ENCODE measurements around the gene DCP2.

The DCP2 gene

GRCh38 chr5:112996830-112997374 is 20.3 kb downstream of the DCP2 start:
- H3K36me3 ChIP-seq (ENCODE audit: low read depth): peaks cover 80% of the 10 kb centered on the region
- no peak for DNase-seq (ENCODE audit: low spot score)
- H3K27me3 ChIP-seq (ENCODE audit: insufficient read depth, poor library complexity, severe bottlenecking): no peaks in the 10 kb centered on the region
- H3K4me3 ChIP-seq (ENCODE audit: severe bottlenecking): no peak overlapping the region
- H3K27ac ChIP-seq (ENCODE audit: poor library complexity, severe bottlenecking): no peak overlapping the region
- H3K9me3 ChIP-seq (ENCODE audit: severe bottlenecking): no peaks in the 10 kb centered on the region
- TF ChIP-seq, protein P1, sequence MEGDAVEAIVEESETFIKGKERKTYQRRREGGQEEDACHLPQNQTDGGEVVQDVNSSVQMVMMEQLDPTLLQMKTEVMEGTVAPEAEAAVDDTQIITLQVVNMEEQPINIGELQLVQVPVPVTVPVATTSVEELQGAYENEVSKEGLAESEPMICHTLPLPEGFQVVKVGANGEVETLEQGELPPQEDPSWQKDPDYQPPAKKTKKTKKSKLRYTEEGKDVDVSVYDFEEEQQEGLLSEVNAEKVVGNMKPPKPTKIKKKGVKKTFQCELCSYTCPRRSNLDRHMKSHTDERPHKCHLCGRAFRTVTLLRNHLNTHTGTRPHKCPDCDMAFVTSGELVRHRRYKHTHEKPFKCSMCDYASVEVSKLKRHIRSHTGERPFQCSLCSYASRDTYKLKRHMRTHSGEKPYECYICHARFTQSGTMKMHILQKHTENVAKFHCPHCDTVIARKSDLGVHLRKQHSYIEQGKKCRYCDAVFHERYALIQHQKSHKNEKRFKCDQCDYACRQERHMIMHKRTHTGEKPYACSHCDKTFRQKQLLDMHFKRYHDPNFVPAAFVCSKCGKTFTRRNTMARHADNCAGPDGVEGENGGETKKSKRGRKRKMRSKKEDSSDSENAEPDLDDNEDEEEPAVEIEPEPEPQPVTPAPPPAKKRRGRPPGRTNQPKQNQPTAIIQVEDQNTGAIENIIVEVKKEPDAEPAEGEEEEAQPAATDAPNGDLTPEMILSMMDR (IDR thresholded peaks at IDR 0.05; ENCODE audit: poor library complexity, severe bottlenecking): no peak
- no peak for ATAC-seq (ENCODE audit: low read depth)
- peaks cover 14% of the 10 kb centered on the region for H3K4me1 ChIP-seq (ENCODE audit: insufficient read depth, poor library complexity, severe bottlenecking)

GRCh38 chr5:112998296-112998695 is 21.7 kb downstream of the DCP2 start:
- ATAC-seq (ENCODE audit: low read depth) (no peak), DNase-seq (ENCODE audit: low spot score) (no peak)
- H3K9me3 ChIP-seq (ENCODE audit: severe bottlenecking): no peaks in the 10 kb centered on the region
- H3K36me3 ChIP-seq (ENCODE audit: low read depth): peaks cover 80% of the 10 kb centered on the region
- TF ChIP-seq, protein P1 (IDR thresholded peaks at IDR 0.05; ENCODE audit: poor library complexity, severe bottlenecking): no peak
- no peaks in the 10 kb centered on the region for H3K27me3 ChIP-seq (ENCODE audit: insufficient read depth, poor library complexity, severe bottlenecking)
- no peak overlapping the region for H3K4me3 ChIP-seq (ENCODE audit: severe bottlenecking)
- H3K27ac ChIP-seq (ENCODE audit: poor library complexity, severe bottlenecking): no peak overlapping the region
- peaks cover 14% of the 10 kb centered on the region for H3K4me1 ChIP-seq (ENCODE audit: insufficient read depth, poor library complexity, severe bottlenecking)

DNA sequence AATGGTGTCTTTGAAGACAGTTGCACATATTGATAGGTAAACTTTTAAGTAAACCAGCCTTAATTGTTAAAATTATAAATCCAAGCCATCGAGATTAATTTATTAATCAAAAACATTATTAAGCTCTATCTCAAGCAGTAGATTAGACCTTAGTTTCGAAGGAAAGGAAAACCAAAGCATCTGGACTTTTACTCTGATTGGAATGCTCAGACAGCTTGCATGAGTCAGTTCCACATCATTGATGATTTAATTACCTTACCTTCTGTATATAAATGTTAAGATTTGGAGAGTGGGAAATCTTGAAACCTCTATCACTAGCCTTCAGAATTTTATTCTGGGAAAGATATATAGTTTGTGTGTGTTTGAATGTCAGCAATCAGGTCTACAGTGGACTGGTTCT is 23.9 kb downstream of the DCP2 start:
- ATAC-seq (ENCODE audit: low read depth) (peak; percentile 72), DNase-seq (ENCODE audit: low spot score) (no peak)
- H3K4me1 ChIP-seq (ENCODE audit: insufficient read depth, poor library complexity, severe bottlenecking): peaks cover 31% of the 10 kb centered on the region
- H3K36me3 ChIP-seq (ENCODE audit: low read depth): peaks cover 86% of the 10 kb centered on the region
- no peak overlapping the region for H3K4me3 ChIP-seq (ENCODE audit: severe bottlenecking)
- peak overlapping the region; percentile 7 for H3K27ac ChIP-seq (ENCODE audit: poor library complexity, severe bottlenecking)
- TF ChIP-seq, protein P1 (IDR thresholded peaks at IDR 0.05; ENCODE audit: poor library complexity, severe bottlenecking): no peak
- H3K27me3 ChIP-seq (ENCODE audit: insufficient read depth, poor library complexity, severe bottlenecking): no peaks in the 10 kb centered on the region
- H3K9me3 ChIP-seq (ENCODE audit: severe bottlenecking): no peaks in the 10 kb centered on the region

DNA sequence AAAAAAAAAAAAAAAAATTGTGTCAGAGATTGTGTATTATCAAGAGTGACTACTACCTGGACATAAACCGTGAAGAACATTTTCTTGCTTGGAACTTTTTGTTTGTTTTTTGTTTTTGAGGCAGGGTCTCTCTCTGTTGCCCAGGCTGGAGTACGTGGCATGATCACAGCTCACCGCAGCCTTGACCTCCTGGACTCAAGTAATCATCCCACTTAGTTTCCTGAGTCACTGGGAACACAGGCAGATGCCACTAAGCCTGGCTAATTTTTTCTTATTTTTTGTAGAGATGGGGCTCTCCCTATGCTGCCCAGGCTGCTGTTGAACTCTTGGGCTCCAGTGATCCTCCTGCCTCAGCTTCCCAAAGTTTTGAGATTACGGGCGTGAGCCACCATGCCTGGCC is 25.8 kb downstream of the DCP2 start:
- H3K9me3 ChIP-seq (ENCODE audit: severe bottlenecking): no peaks in the 10 kb centered on the region
- no peak overlapping the region for H3K4me3 ChIP-seq (ENCODE audit: severe bottlenecking)
- ATAC-seq (ENCODE audit: low read depth) (no peak), DNase-seq (ENCODE audit: low spot score) (no peak)
- peaks cover 83% of the 10 kb centered on the region for H3K36me3 ChIP-seq (ENCODE audit: low read depth)
- no peaks in the 10 kb centered on the region for H3K27me3 ChIP-seq (ENCODE audit: insufficient read depth, poor library complexity, severe bottlenecking)
- no peak overlapping the region for H3K27ac ChIP-seq (ENCODE audit: poor library complexity, severe bottlenecking)
- peaks cover 31% of the 10 kb centered on the region for H3K4me1 ChIP-seq (ENCODE audit: insufficient read depth, poor library complexity, severe bottlenecking)
- TF ChIP-seq, protein P1 (IDR thresholded peaks at IDR 0.05; ENCODE audit: poor library complexity, severe bottlenecking): no peak

DNA sequence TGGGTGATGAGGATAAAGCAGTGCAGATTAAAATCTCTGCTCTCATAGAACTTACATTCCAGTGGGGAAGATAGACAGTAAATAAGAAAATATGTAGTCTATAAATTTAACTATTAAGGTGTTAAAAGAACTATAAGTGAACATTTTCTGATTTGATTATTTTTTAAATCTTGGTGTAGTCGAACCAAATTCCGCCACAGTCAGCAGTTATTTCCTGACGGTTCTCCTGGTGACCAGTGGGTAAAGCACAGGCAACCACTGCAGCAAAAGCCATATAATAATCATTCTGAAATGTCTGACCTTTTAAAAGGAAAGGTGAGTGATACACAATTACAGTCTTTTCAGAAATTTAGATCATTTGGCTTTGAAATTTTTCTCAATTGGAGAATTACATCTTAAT is 27.2 kb downstream of the DCP2 start:
- DNase-seq (ENCODE audit: low spot score): no peak
- TF ChIP-seq, protein P1 (IDR thresholded peaks at IDR 0.05; ENCODE audit: poor library complexity, severe bottlenecking): no peak
- H3K27me3 ChIP-seq (ENCODE audit: insufficient read depth, poor library complexity, severe bottlenecking): no peaks in the 10 kb centered on the region
- no peak overlapping the region for H3K4me3 ChIP-seq (ENCODE audit: severe bottlenecking)
- H3K9me3 ChIP-seq (ENCODE audit: severe bottlenecking): no peaks in the 10 kb centered on the region
- H3K27ac ChIP-seq (ENCODE audit: poor library complexity, severe bottlenecking): peak overlapping the region; percentile 28
- no peak for ATAC-seq (ENCODE audit: low read depth)
- H3K4me1 ChIP-seq (ENCODE audit: insufficient read depth, poor library complexity, severe bottlenecking): peaks cover 31% of the 10 kb centered on the region
- H3K36me3 ChIP-seq (ENCODE audit: low read depth): peaks cover 84% of the 10 kb centered on the region

Data from RWPE2 (cell line).